ENCODE results near the gene SPINT1. TPM values are rescaled to one million over a fixed set of nuclear protein-coding genes. Genes with fewer than 3 reads are reported as not detected.

The SPINT1 gene
- total and polyA plus RNA-seq, 10 donors, result 4.8 to 25.8 (median 8.6) TPM

GRCh38 chr15:40819048-40819447 is 24.8 kb upstream of the SPINT1 start:
- H3K27ac ChIP-seq, result no peak overlapping the region
- H3K9me3 ChIP-seq, result no peaks in the 10 kb centered on the region
- 82 to 88% (median 87%) methylated on average over 7 of the region's 7 CpGs for WGBS, 5 donors
- peaks cover 0 to 22% (median 12%) of the 10 kb centered on the region in 6 donors for H3K36me3 ChIP-seq
- no peaks in the 10 kb centered on the region for H3K27me3 ChIP-seq (replicated peaks in 1 of 7)
- no peaks in the 10 kb centered on the region for H3K4me1 ChIP-seq
- TF ChIP-seq POLR2A (IDR thresholded peaks at IDR 0.05), result no peak
- TF ChIP-seq CTCF (IDR thresholded peaks at IDR 0.05 in 8 of 11, conservative IDR thresholded peaks at IDR 0.05 in 3 of 11), result no peak
- TF ChIP-seq POLR2AphosphoS5 (IDR thresholded peaks at IDR 0.05), result no peak
- no peak overlapping the region for H3K4me3 ChIP-seq
- no peak for DNase-seq
- intact Hi-C loops (cut with DNase I; ENCODE audit: low total_unique reads), result no loop called here

DNA sequence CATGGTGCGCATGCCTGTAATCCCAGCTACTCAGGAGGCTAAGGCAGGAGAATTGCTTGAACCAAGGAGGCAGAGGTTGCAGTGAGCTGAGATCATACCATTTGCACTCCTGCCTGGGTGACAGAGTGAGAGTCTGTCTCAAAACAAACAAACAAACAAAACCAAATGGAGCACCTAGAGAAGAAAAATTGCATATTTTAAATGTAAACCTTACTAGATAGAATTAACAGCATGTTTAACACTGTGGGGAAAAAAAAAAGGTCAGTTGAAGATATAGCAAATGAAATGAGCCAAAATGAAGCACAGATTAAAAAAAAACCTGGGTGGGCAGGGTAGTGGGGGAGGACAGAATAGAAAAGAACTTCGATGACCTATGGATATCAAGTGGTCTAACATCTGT is 22.7 kb upstream of the SPINT1 start:
- no peaks in the 10 kb centered on the region for H3K27me3 ChIP-seq (replicated peaks in 1 of 7)
- DNase-seq, result no peak
- H3K36me3 ChIP-seq, result peaks cover 0 to under 1% (median 0%) of the 10 kb centered on the region in 6 donors
- no peaks in the 10 kb centered on the region for H3K9me3 ChIP-seq
- intact Hi-C loops (cut with DNase I; ENCODE audit: low total_unique reads), result no loop called here
- WGBS, 5 donors, result 86 to 94% (median 89%) methylated on average over 2 of the region's 2 CpGs
- H3K4me3 ChIP-seq, result no peak overlapping the region
- TF ChIP-seq POLR2A (IDR thresholded peaks at IDR 0.05), result no peak
- TF ChIP-seq CTCF (IDR thresholded peaks at IDR 0.05 in 8 of 11, conservative IDR thresholded peaks at IDR 0.05 in 3 of 11), result no peak
- TF ChIP-seq POLR2AphosphoS5 (IDR thresholded peaks at IDR 0.05), result no peak
- H3K27ac ChIP-seq, result no peak overlapping the region
- no peaks in the 10 kb centered on the region for H3K4me1 ChIP-seq

GRCh38 chr15:40823572-40824343 is 20.1 kb upstream of the SPINT1 start:
- H3K36me3 ChIP-seq, result no peaks in the 10 kb centered on the region

More at GRCh38 chr15:40823572-40824343, 20.1 kb upstream of the SPINT1 start:
- whole genome bisulfite sequencing, 5 donors, result 86 to 100% (median 90%) methylated on average over 1 of the region's 1 CpG
- Histone ChIP-seq H3K4me3 (no peak overlapping the region), H3K27ac (no peak overlapping the region), H3K9me3 (no peaks in the 10 kb centered on the region), H3K27me3 (replicated peaks in 1 of 7) (no peaks in the 10 kb centered on the region), H3K4me1 (no peaks in the 10 kb centered on the region)
- intact Hi-C loops (cut with DNase I; ENCODE audit: low total_unique reads), result no loop called here
- DNase-seq, result no peak
- no peak for TF ChIP-seq POLR2A (IDR thresholded peaks at IDR 0.05)
- no peak for TF ChIP-seq POLR2AphosphoS5 (IDR thresholded peaks at IDR 0.05)
- TF ChIP-seq CTCF (IDR thresholded peaks at IDR 0.05 in 8 of 11, conservative IDR thresholded peaks at IDR 0.05 in 3 of 11), result no peak
